H9 (cell line): ENCODE results near the gene SLC16A13. TPM values are rescaled to one million over a fixed set of nuclear protein-coding genes. Genes with fewer than 3 reads are reported as not detected.
A peak's percentile ranks its signal among the peaks of the same experiment; 100 is the strongest.

Experiments
- DNase-seq: peaks from one replicate; pipeline ENCODE4 v3.0.0-alpha.2; 2017
- H2AFZ ChIP-seq: one replicate; pipeline ENCODE4 v1.6.1; 2013; ENCODE audit warnings: mild to moderate bottlenecking, low read length, control low read depth, moderate library complexity
- H2AK5ac ChIP-seq: 2 replicates; pipeline ENCODE4 v1.6.1; 2013; ENCODE audit warnings: low read length, control low read depth, mixed read lengths; ENCODE audit not compliant: insufficient read length
- H2BK120ac ChIP-seq: one replicate; pipeline ENCODE4 v1.6.1; 2013; ENCODE audit warnings: low read depth, mild to moderate bottlenecking, low read length, control low read depth, inconsistent platforms; ENCODE audit not compliant: poor library complexity, severe bottlenecking
- H2BK12ac ChIP-seq: 2 replicates; pipeline ENCODE4 v1.6.1; 2013; ENCODE audit warnings: low read length, control low read depth, mixed read lengths, low read depth; ENCODE audit not compliant: insufficient read length
- H2BK15ac ChIP-seq: 2 replicates; pipeline ENCODE4 v1.6.1; 2013; ENCODE audit warnings: low read depth, low read length, control low read depth
- H2BK20ac ChIP-seq: one replicate; pipeline ENCODE4 v1.6.1; 2013; ENCODE audit warnings: low read depth, mild to moderate bottlenecking, low read length, control low read depth, inconsistent platforms; ENCODE audit not compliant: poor library complexity, severe bottlenecking
- H2BK5ac ChIP-seq: 2 replicates; pipeline ENCODE4 v1.6.1; 2013; ENCODE audit warnings: low read length, control low read depth, mixed read lengths; ENCODE audit not compliant: insufficient read length
- H3K14ac ChIP-seq: 2 replicates; pipeline ENCODE4 v1.6.1; 2013; ENCODE audit warnings: low read length, control low read depth; ENCODE audit not compliant: insufficient read depth
- H3K18ac ChIP-seq: 2 replicates; pipeline ENCODE4 v1.6.1; 2013; ENCODE audit warnings: low read depth, mild to moderate bottlenecking, mixed read lengths, low read length, control low read depth; ENCODE audit not compliant: insufficient read length
- H3K23ac ChIP-seq: 2 replicates; pipeline ENCODE4 v1.6.1; 2013; ENCODE audit warnings: low read length, control low read depth, mixed read lengths, low read depth; ENCODE audit not compliant: insufficient read length
- H3K23me2 ChIP-seq: 2 replicates; pipeline ENCODE4 v1.6.1; 2013; ENCODE audit warnings: low read depth, mild to moderate bottlenecking, mixed read lengths, low read length, control low read depth; ENCODE audit not compliant: insufficient read length, poor library complexity, severe bottlenecking
- H3K27ac ChIP-seq: 2 replicates; pipeline ENCODE4 v1.5.1; 2013; ENCODE audit warnings: low read length, control low read depth, mixed read lengths, low read depth; ENCODE audit not compliant: insufficient read length
- H3K27me3 ChIP-seq: 2 replicates; pipeline ENCODE4 v1.6.1; 2013; ENCODE audit warnings: low read length, control low read depth, inconsistent platforms; ENCODE audit not compliant: insufficient read depth
- H3K4ac ChIP-seq: 2 replicates; pipeline ENCODE4 v1.6.1; 2013; ENCODE audit warnings: low read depth, mild to moderate bottlenecking, control low read depth, inconsistent platforms, low read length, moderate library complexity
- H3K4me1 ChIP-seq: 2 replicates; pipeline ENCODE4 v1.6.1; 2013; ENCODE audit warnings: low read length, control low read depth, inconsistent platforms; ENCODE audit not compliant: insufficient read depth
- H3K4me2 ChIP-seq: 2 replicates; pipeline ENCODE4 v1.6.1; 2013; ENCODE audit warnings: low read length, control low read depth, mixed read lengths; ENCODE audit not compliant: insufficient read length, insufficient read depth
- H3K56ac ChIP-seq: 2 replicates; pipeline ENCODE4 v1.6.1; 2013; ENCODE audit warnings: low read depth, mild to moderate bottlenecking, mixed read lengths, low read length, control low read depth; ENCODE audit not compliant: insufficient read length
- H3K79me1 ChIP-seq: 2 replicates; pipeline ENCODE4 v1.6.1; 2013; ENCODE audit warnings: low read depth, mild to moderate bottlenecking, moderate library complexity, low read length, control low read depth, inconsistent platforms; ENCODE audit not compliant: insufficient read depth, poor library complexity, severe bottlenecking
- H3K79me2 ChIP-seq: 2 replicates; pipeline ENCODE4 v1.6.1; 2013; ENCODE audit warnings: low read length, control low read depth, inconsistent platforms; ENCODE audit not compliant: insufficient read depth
- H3K9ac ChIP-seq: 2 replicates; pipeline ENCODE4 v1.6.1; 2013; ENCODE audit warnings: low read length, control low read depth, mixed read lengths; ENCODE audit not compliant: insufficient read length; ENCODE audit errors: extremely low read depth
- H3K9me3 ChIP-seq: one replicate; pipeline ENCODE4 v1.6.1; 2013; ENCODE audit warnings: low read depth, low read length, inconsistent platforms; ENCODE audit not compliant: control insufficient read depth
- H3T11ph ChIP-seq: one replicate; pipeline ENCODE4 v1.6.1; 2013; ENCODE audit warnings: mild to moderate bottlenecking, low read length, control low read depth, inconsistent platforms
- H4K20me1 ChIP-seq: one replicate; pipeline ENCODE4 v1.6.1; 2013; ENCODE audit not compliant: control insufficient read depth, insufficient read length, insufficient read depth
- H4K5ac ChIP-seq: 2 replicates; pipeline ENCODE4 v1.6.1; 2013; ENCODE audit warnings: low read depth, mild to moderate bottlenecking, mixed read lengths, low read length, control low read depth; ENCODE audit not compliant: insufficient read length
- H4K8ac ChIP-seq: replicated peaks from 2 replicates; pipeline ENCODE4 v1.6.1; 2013; ENCODE audit warnings: low read length, control low read depth, mixed read lengths, low read depth; ENCODE audit not compliant: insufficient read length
- H4K91ac ChIP-seq: 2 replicates; pipeline ENCODE4 v1.6.1; 2013; ENCODE audit warnings: low read depth, mild to moderate bottlenecking, moderate library complexity, mixed read lengths, low read length, control low read depth; ENCODE audit not compliant: insufficient read length
- H3K27ac Mint-ChIP-seq, 3 experiments: 2 replicates in 2 of 3; 3 replicates in 1 of 3; pipeline ENCODE4 v1.8.0; 2020 to 2021; ENCODE audit warnings: mixed read lengths in 3 of 3, mild to moderate bottlenecking in 1 of 3, moderate library complexity in 1 of 3
- H3K27me3 Mint-ChIP-seq: 2 replicates; pipeline ENCODE4 v1.8.0; 2021; ENCODE audit warnings: low read depth, mild to moderate bottlenecking, moderate library complexity, mixed read lengths
- H3K36me3 Mint-ChIP-seq, 3 experiments: 2 replicates in 2 of 3; 3 replicates in 1 of 3; pipeline ENCODE4 v1.8.0; 2020 to 2021; ENCODE audit warnings: low read depth in 3 of 3, mixed read lengths in 3 of 3; ENCODE audit not compliant: insufficient read depth in 1 of 3
- H3K4me1 Mint-ChIP-seq, 2 experiments: 2 replicates each; pipeline ENCODE4 v1.8.0; 2020; ENCODE audit warnings: mixed read lengths in 2 of 2
- H3K4me3 Mint-ChIP-seq, 2 experiments: 2 replicates in 1 of 2; 3 replicates in 1 of 2; pipeline ENCODE4 v1.8.0; 2020 to 2021; ENCODE audit warnings: mild to moderate bottlenecking in 2 of 2, mixed read lengths in 2 of 2, moderate library complexity in 1 of 2
- H3K9me3 Mint-ChIP-seq, 2 experiments: 2 replicates in 1 of 2; 3 replicates in 1 of 2; pipeline ENCODE4 v1.8.0; 2020; ENCODE audit warnings: mild to moderate bottlenecking in 2 of 2, mixed read lengths in 2 of 2, moderate library complexity in 1 of 2
- WGBS: extraction: QIAGEN DNeasy Blood & Tissue Kit; methylation state at CpG from one replicate; pipeline ENCODE4 v1.1.7; 2013; ENCODE audit warnings: missing lambda C conversion rate, low lambda C conversion rate, mixed read lengths; ENCODE audit not compliant: insufficient read length; ENCODE audit errors: extremely low coverage; 5-methylcytosine and 5-hydroxymethylcytosine counted together
- total RNA-seq: library from RNA; stranded (reverse); gene quantifications from 2 replicates; pipeline ENCODE4 v1.2.1, GENCODE V29; 2021
- TF ChIP-seq, protein P1 (sequence below): fragments of 200-600 bp; sonication (generic); conservative IDR thresholded peaks from 3 replicates; pipeline ENCODE4 v1.8.0; 2021; ENCODE audit warnings: antibody characterized with exemption, mild to moderate bottlenecking

The SLC16A13 gene
- total RNA-seq, 1 experiment from 2014 or later, result 6.1 TPM

DNA sequence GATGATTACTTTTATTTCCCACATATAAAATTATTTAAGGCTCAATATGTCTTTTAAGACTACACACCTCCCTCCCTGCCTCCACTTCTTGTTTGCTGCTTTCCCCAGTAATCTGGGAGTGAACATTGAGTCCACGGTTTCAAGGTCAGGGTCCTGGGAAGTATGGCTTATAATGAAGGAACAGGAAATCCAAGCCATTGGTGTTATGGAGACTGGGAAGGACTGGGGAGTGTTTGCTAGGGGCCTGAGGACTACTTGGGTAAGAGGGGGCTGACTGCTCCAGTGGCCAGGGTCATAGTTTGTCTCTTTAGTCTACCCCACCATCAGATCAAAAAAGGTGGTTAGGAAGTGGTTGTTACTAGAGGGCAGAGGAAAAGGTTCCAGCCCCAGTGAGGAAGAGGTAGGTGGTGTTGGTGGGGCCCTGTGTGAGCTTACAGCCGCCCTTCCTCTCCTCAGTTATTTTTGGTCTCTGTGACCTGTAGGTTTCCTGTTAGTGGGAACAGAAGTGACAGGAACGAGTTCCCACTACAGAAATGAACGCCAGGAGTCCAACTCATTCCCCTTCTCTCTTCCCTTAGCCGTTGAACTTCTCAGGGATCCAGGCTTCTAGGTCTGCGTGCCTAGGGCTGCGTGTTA, 742 bp upstream of the SLC16A13 start:
- Histone ChIP-seq H3K27ac (no peak overlapping the region), H4K20me1 (no peaks in the 10 kb centered on the region), H3K9me3 (no peaks in the 10 kb centered on the region), H4K8ac (no peak overlapping the region), H3K4me1 (no peaks in the 10 kb centered on the region; the same call in 1 of the 2 replicates), H3K27me3 (no peaks in the 10 kb centered on the region), H2BK15ac (no peak overlapping the region), H3K9ac (peak overlapping the region; percentile 41), H2BK120ac (no peak overlapping the region), H3K79me2 (no peaks in the 10 kb centered on the region), H4K91ac (no peak overlapping the region), H2BK12ac (no peak overlapping the region), H3K18ac (no peak overlapping the region), H3K14ac (no peak overlapping the region), H3K4ac (no peak overlapping the region), H3K23ac (no peak overlapping the region), H3K23me2 (peaks cover 15% of the 10 kb centered on the region), H3K79me1 (no peaks in the 10 kb centered on the region), H2AFZ (no peak overlapping the region), H4K5ac (no peak overlapping the region), H2BK5ac (no peak overlapping the region), H3T11ph (no peak overlapping the region), H3K56ac (no peak overlapping the region), H2BK20ac (no peak overlapping the region), H2AK5ac (no peak overlapping the region), H3K4me2 (peak overlapping the region; percentile 80)
- H3K4me3 Mint-ChIP-seq, result peak overlapping the region; percentile 91 to 95
- DNase-seq, result no peak
- no peaks in the 10 kb centered on the region for H3K9me3 Mint-ChIP-seq
- H3K27me3 Mint-ChIP-seq, result peaks cover 30% of the 10 kb centered on the region
- H3K4me1 Mint-ChIP-seq, result peaks cover 20 to 24% of the 10 kb centered on the region in 2 experiments
- TF ChIP-seq, protein P1, sequence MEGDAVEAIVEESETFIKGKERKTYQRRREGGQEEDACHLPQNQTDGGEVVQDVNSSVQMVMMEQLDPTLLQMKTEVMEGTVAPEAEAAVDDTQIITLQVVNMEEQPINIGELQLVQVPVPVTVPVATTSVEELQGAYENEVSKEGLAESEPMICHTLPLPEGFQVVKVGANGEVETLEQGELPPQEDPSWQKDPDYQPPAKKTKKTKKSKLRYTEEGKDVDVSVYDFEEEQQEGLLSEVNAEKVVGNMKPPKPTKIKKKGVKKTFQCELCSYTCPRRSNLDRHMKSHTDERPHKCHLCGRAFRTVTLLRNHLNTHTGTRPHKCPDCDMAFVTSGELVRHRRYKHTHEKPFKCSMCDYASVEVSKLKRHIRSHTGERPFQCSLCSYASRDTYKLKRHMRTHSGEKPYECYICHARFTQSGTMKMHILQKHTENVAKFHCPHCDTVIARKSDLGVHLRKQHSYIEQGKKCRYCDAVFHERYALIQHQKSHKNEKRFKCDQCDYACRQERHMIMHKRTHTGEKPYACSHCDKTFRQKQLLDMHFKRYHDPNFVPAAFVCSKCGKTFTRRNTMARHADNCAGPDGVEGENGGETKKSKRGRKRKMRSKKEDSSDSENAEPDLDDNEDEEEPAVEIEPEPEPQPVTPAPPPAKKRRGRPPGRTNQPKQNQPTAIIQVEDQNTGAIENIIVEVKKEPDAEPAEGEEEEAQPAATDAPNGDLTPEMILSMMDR, result no peak
- no CpG with 5 or more reads among the region's 7 CpGs for WGBS
- peak overlapping the region; percentile 80 to 86 (median 86); a peak in 5 of 7 replicates for H3K27ac Mint-ChIP-seq
- peaks cover 3 to 9% (median 5%) of the 10 kb centered on the region in 3 experiments; a peak in 6 of 7 replicates for H3K36me3 Mint-ChIP-seq
